NCI-H226 (cell line): ENCODE measurements around the gene GSTO2.

Experiments used
- DNase-seq: peaks from one replicate; pipeline ENCODE4 v3.0.0-alpha.2; 2015

Gene GSTO2

DNA sequence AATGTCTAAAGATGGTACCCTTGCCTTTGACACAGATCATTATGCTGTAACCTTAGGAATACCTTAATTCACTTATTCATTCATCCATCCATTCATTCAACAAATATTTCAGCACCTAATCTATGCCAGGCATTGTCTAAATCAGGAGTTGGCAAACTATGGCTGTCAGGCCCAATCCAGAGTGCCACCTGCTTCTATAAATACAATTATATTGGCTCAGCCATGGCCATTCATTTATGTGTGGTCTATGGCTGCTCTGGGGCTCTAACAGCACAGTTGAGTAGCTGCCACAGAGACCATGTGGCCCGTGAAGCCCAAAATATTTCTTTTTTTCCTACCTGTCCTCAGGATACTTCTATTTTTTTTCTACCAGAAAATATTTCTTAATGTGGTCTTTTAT is 75.2 kb downstream of the GSTO2 start:
- DNase-seq: no peak

DNA sequence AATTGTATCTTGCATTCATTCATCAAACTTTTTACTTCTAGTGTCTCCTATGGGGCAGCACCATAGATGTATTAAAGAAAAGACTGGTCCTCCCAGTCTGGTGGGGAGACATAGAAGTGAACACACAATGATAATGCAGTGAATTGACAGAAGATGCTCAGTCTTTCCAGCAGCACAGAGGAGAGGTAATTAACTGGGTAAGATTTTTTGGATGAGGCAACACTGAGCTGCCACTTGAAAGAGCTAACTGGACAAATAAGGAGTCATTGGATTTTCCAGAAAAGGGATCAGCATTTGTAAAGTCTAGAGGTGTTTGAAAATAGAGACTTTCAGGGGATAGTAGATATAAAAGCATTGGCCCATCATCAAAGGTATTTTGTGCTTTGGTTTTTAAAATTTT is 76.5 kb downstream of the GSTO2 start:
- DNase-seq: no peak

DNA sequence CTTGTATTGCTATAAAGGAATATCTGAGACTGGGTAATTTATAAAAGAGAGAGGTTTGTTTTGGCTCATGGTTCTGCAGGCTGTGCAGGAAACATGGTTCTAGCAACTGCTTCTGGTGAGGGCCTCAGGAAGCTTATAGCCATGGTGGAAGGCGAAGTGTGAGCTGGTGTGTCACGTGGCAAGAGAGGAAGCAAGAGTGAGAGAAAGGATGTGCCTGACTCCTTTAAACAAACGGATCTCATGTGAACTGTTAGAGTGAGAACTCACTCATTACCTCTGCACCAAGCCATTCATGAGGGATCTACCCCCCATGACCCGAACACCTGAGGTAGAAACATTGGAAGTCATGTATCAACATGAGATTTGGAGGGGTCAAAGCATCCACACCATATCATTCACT is 77.0 kb downstream of the GSTO2 start:
- no peak for DNase-seq

DNA sequence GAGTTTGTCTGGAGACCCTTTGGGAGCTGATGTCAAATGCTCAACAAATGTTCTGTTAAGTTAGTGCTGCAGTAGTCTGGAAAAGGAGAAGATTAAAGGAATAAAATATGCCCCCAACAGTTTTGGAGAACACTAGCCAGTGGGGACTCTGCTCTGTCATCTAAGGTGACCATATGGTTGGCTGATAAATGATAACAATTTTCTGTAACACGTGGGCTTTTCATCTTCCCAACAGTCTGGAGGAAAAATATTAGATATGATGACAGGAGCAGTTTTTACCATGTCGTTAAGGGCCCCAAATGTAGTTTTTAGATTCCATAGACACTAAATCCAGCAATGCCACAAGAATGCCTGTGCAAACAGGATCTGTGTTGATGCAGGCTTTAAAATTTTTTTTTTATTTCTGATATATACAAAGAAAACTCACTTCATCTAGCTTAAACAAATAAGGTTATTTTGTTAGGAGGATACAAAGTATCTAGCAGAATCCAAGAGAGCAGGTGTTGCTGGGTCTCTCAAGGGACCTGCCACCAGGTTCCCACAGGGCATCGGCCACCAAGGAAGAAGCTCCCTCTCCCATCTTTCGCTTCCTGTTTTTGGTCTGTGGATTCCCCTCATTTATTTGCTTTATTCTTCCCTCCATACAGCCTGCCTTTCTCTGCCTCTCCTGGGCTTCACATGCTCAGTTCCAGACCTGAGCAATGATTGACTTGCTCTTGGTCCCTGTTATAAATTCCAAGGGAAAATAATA is 78.5 kb downstream of the GSTO2 start:
- no peak for DNase-seq

DNA sequence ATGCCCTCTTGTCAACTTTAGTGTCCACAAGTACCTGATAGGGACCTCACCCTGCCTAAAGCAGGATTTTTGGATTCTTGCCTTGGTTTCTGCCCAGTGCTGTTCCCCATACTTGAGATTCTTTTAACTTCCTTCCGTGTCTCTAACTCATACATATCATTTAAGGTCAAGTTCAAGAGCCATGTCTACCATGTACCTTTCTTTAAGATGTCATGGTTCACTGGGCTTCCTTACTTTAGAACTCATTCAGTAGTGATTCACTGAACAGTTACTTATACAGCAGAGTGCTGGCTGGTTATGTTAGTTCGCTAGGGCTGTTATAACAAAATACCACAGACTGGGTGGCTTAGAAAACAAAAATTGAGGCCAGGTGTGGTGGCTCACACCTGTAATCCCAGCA is 79.6 kb downstream of the GSTO2 start:
- no peak for DNase-seq

DNA sequence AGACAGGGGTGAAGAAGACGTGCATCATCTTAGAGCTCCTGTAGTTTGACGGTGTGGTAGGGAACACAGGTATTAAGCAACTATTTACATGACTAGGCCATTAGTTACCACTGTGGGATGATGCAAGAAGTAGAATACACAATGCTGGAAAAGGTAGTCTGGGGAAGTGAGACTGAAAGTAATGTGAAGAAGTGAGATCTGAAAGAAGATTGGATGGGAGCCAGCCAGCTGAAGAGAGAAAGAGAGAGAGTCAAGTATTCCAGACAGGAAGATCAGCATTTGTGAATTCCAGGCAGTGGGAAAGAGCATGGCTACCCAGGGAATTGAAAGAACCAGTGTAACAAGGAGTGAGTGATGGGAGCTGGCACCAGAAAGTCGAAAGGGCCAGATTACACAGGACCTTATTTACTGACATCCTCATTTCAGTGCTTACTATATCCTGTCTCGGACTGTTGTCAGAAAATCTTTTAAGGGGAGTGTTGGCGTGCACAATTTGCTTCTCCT is 80.7 kb downstream of the GSTO2 start:
- DNase-seq: peak; percentile 80

DNA sequence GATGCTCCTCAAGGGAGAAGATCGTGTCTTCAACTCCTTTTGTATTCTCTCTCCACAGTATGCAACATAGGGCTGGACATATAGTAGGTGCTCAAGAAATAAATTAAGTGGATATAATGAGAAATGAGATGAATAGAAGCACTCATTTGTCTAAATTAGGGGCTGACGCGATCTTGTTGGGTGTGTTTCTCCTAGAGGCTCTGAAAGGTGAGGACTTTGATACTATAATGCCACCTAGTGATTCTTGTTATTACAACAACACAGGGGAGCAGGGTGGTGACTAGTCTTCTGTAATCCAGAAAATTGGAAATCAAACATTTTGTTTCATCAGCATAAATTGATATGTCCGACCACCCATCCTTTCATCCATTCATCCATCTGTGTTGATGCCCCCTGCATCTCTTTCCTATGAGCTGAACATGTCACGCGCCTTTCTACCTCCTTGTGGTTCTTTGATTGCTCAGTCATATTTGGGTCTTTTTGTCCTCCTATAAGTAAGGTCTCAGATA is 81.2 kb downstream of the GSTO2 start:
- peak; percentile 53 for DNase-seq

DNA sequence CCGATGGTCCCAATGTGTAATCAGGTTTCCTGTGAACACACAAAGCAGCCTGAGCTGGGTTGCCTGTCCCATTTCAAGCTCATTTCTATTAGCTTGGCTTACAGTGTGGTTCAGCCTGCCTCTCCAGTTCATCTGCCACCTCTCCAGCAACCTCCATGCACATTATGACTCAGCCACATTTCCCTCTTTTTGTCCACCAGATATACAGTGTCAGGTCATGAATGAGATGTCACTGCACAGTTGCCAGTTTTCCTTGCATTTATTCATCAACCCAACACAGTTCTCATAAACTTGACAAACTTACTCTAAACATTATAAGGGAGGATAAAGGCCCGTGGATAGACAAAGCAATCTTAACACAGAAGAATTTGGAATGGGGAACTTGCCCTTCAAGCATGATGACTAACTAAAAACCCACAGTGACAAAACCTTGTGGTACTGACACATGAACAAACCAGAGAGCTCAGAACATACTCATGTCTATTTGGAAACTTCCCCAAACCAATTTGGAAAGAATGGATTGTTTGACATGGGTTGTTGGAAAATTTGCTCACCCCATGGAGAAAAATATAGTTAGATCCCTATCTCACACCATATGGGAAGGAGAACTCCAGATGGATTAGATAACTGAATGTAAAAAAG is 82.2 kb downstream of the GSTO2 start:
- DNase-seq: no peak

DNA sequence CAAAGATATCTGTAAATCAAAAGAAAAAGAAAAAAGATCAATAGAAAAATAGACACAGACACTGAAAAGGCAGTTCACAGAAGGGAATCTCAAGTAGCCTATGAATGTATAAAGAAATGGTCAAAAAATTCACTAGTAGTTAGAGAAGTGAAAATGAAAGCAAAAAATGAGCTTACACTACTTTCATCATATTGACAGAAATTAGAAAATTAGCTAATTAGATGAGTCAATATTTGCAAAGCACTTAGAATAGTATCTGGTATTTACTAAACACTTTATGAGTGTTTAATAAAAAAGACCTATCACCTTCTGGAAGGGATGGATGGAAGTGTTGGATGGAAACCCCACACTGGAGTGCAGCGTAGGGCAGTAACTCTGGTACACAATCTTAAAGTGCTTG is 82.9 kb downstream of the GSTO2 start:
- DNase-seq: no peak

DNA sequence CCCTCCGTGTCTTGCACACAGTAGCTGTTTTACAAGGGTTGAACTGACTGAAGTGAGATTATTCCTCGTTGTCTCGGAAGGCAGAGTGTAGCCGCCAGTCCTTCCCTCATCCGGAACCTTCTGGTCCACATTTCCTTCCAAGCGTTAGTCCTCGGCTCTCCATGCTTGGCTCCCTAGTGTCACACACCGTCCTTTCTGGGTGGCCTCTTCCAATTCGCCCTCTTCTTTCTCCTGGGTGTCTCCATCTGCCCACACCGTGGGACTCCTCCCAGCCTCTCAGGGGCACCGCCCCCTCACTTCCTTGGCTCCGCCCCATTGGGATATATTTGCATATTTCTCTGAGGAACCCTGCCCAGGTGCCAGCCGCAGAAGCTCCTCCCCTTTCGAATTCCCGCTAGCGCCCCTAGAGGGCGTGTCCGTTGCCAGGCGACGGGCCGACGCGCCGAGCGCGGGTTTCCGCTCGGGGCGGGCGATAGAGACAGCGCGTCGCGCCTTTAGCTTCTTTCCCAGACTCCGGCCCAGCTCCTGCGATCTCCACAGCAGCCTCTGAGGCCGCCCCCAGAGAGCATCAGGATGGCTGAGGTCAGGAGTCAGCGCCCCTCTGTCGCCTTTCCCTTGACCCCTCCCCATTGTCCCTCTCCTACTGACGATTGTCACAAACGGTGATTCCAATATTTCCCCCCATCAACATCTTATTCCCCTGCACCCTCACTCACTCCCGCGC is 84.5 kb downstream of the GSTO2 start, which contains the start of gene CFAP58:
CFAP58 (plus strand) TSS at position 509 of the 724 bp plus-strand sequence; CDS start at position 574, 65 bp downstream.
- peak; percentile 58 for DNase-seq
